HepG2 (cell line): ENCODE data around the gene PRDM15. TPM values are rescaled to one million over a fixed set of nuclear protein-coding genes. Genes with fewer than 3 reads are reported as not detected.

Experiments
- GLI4 ChIP-seq: sonication (generic); formaldehyde crosslinking; IDR thresholded peaks from 2 replicates; pipeline ENCODE4 v1.5.1; 2020; ENCODE audit warnings: missing genetic modification reagents, mild to moderate bottlenecking, moderate library complexity, borderline replicate concordance
- IRF2 ChIP-seq: IDR thresholded peaks from 2 replicates; pipeline ENCODE4 v1.6.1; 2018; ENCODE audit warnings: missing genetic modification reagents, missing compliant biosample characterization
- PLRG1 ChIP-seq: fragments of 450-650 bp; conservative IDR thresholded peaks from 2 replicates; pipeline ENCODE4 v1.6.1; 2016
- RXRB ChIP-seq: IDR thresholded peaks from 2 replicates; pipeline ENCODE4 v1.6.1; 2016; ENCODE audit warnings: borderline replicate concordance, missing genetic modification reagents, missing compliant biosample characterization
- SMAD9 ChIP-seq: sonication (generic); formaldehyde crosslinking; IDR thresholded peaks from 2 replicates; pipeline ENCODE4 v1.5.1; 2020; ENCODE audit warnings: mild to moderate bottlenecking, missing genetic modification reagents
- SOX5 ChIP-seq: IDR thresholded peaks from 2 replicates; pipeline ENCODE4 v1.6.1; 2016; ENCODE audit warnings: borderline replicate concordance
- ZBTB14 ChIP-seq: sonication (generic); formaldehyde crosslinking; IDR thresholded peaks from 2 replicates; pipeline ENCODE4 v1.4.0; 2020; ENCODE audit warnings: missing genetic modification reagents
- ZFP1 ChIP-seq: IDR thresholded peaks from 2 replicates; pipeline ENCODE4 v1.6.1; 2016
- ZNF343 ChIP-seq: sonication (generic); formaldehyde crosslinking; IDR thresholded peaks from 2 replicates; pipeline ENCODE4 v1.4.0; 2020; ENCODE audit warnings: mild to moderate bottlenecking, missing genetic modification reagents
- ZNF615 ChIP-seq: sonication (generic); formaldehyde crosslinking; IDR thresholded peaks from 2 replicates; pipeline ENCODE4 v1.5.0; 2020; ENCODE audit warnings: mild to moderate bottlenecking, missing genetic modification reagents, borderline replicate concordance
- ZNF652 ChIP-seq: IDR thresholded peaks from 2 replicates; pipeline ENCODE4 v1.6.1; 2016; ENCODE audit warnings: low read depth, borderline replicate concordance
- ZNF703 ChIP-seq: sonication (generic); formaldehyde crosslinking; IDR thresholded peaks from 2 replicates; pipeline ENCODE4 v1.5.1; 2020; ENCODE audit warnings: missing genetic modification reagents, mild to moderate bottlenecking, moderate library complexity, borderline replicate concordance
- ZNF749 ChIP-seq: sonication (generic); formaldehyde crosslinking; IDR thresholded peaks from 2 replicates; pipeline ENCODE4 v1.8.0; 2022; ENCODE audit warnings: mild to moderate bottlenecking, missing genetic modification reagents, moderate library complexity, borderline replicate concordance
- ZNF788 ChIP-seq: sonication (generic); formaldehyde crosslinking; IDR thresholded peaks from 2 replicates; pipeline ENCODE4 v1.5.0; 2020; ENCODE audit warnings: mild to moderate bottlenecking, missing genetic modification reagents, borderline replicate concordance
- ZNF878 ChIP-seq: sonication (generic); formaldehyde crosslinking; IDR thresholded peaks from 2 replicates; pipeline ENCODE4 v1.8.1; 2023; ENCODE audit warnings: mild to moderate bottlenecking, missing genetic modification reagents, moderate library complexity
- polyA plus RNA-seq, 8 experiments: library from polyadenylated mRNA; depleted of rRNA in 3 of 8; stranded (reverse) in 7 of 8; unstranded in 1 of 8; fragments of >200 nt; fragmentation: Illumina TruSeq in 4 of 8; extraction: Trizol in 4 of 8; gene quantifications; 2 replicates each; pipeline versions ENCODE4 v1.2.1 to v1.2.3, GENCODE V29; 2011 to 2016; ENCODE audit warnings: low read depth in 4 of 8, missing spikeins in 1 of 8, mixed read lengths in 1 of 8; ENCODE audit not compliant: insufficient read depth in 1 of 8
- total RNA-seq, 5 experiments: library from RNA; depleted of rRNA; stranded (reverse); fragments of >200 nt; fragmentation: Illumina TruSeq; extraction: Trizol; gene quantifications; 2 replicates each; pipeline ENCODE4 v1.2.3, GENCODE V29; 2016; ENCODE audit warnings: low read depth in 1 of 5
- TF ChIP-seq, protein P1 (sequence below): sonication (generic); formaldehyde crosslinking; IDR thresholded peaks from 2 replicates; pipeline ENCODE4 v1.4.0; 2020; ENCODE audit warnings: missing genetic modification reagents
- TF ChIP-seq, protein P2 (sequence below): sonication (generic); formaldehyde crosslinking; IDR thresholded peaks from one replicate; pipeline ENCODE4 v1.5.1; 2020; ENCODE audit warnings: mild to moderate bottlenecking, missing genetic modification reagents; ENCODE audit errors: not compliant biosample characterization

PRDM15 gene
- total and polyA plus RNA-seq, 2 of the 13 experiments (the other 11 are each of a cell fraction or from before 2014, with no cell fraction given), result 4.0 to 6.9 TPM

DNA sequence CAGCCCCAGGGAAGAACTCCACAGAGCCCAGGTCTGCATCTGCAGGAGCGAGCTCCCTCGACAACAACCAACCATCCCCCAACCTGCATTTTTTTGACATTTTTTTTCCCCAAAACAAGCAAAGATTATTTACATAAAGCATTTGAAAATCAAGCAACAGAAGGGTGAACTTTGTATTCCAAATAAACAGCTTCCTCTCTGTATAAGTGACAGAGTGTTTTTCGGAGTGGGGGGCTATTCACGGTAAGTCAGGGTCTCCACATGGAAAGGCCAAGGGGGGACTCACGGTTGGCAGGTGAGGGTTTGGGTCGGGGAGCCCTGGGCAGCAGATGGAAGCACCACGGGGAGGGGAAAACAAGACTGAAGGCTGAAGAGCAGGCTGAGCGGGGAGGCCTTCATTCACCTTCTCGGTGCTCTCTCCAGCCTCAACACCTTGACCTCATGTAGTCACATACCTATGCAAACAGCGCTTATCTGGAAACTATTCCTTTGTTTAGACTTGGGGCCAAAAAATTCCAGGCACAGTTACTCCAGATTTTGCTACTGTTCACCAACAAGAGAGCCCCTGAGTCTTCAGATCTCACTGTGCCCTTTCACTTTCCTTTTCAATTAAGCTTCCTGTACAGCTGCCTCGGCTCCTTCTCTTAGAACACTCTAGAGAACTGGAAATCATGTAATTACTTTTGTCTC, 47.1 kb upstream of the PRDM15 start (continued):
- TF ChIP-seq GLI4 (CRISPR knock-in tag), result no peak
- TF ChIP-seq, protein P1, sequence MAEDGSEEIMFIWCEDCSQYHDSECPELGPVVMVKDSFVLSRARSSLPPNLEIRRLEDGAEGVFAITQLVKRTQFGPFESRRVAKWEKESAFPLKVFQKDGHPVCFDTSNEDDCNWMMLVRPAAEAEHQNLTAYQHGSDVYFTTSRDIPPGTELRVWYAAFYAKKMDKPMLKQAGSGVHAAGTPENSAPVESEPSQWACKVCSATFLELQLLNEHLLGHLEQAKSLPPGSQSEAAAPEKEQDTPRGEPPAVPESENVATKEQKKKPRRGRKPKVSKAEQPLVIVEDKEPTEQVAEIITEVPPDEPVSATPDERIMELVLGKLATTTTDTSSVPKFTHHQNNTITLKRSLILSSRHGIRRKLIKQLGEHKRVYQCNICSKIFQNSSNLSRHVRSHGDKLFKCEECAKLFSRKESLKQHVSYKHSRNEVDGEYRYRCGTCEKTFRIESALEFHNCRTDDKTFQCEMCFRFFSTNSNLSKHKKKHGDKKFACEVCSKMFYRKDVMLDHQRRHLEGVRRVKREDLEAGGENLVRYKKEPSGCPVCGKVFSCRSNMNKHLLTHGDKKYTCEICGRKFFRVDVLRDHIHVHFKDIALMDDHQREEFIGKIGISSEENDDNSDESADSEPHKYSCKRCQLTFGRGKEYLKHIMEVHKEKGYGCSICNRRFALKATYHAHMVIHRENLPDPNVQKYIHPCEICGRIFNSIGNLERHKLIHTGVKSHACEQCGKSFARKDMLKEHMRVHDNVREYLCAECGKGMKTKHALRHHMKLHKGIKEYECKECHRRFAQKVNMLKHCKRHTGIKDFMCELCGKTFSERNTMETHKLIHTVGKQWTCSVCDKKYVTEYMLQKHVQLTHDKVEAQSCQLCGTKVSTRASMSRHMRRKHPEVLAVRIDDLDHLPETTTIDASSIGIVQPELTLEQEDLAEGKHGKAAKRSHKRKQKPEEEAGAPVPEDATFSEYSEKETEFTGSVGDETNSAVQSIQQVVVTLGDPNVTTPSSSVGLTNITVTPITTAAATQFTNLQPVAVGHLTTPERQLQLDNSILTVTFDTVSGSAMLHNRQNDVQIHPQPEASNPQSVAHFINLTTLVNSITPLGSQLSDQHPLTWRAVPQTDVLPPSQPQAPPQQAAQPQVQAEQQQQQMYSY (CRISPR knock-in tag), result 0 out of 2 replicates have a peak, but pooled peaks have one; percentile 61
- peak; percentile 29; the same call in 1 of the 2 replicates for TF ChIP-seq ZNF788 (CRISPR knock-in tag)
- peak; percentile 22; the same call in 1 of the 2 replicates for TF ChIP-seq RXRB (CRISPR knock-in tag)
- no peak for TF ChIP-seq ZFP1 (CRISPR knock-in tag)
- no peak for TF ChIP-seq SMAD9 (CRISPR knock-in tag)
- no peak for TF ChIP-seq ZNF615 (CRISPR knock-in tag)
- no peak for TF ChIP-seq ZNF652
- no peak for TF ChIP-seq PLRG1
- TF ChIP-seq ZNF749 (CRISPR knock-in tag), result no peak
- no peak for TF ChIP-seq ZNF878 (CRISPR knock-in tag)
- 0 out of 2 replicates have a peak, but pooled peaks have one; percentile 21 for TF ChIP-seq SOX5 (CRISPR knock-in tag)
- TF ChIP-seq, protein P2, sequence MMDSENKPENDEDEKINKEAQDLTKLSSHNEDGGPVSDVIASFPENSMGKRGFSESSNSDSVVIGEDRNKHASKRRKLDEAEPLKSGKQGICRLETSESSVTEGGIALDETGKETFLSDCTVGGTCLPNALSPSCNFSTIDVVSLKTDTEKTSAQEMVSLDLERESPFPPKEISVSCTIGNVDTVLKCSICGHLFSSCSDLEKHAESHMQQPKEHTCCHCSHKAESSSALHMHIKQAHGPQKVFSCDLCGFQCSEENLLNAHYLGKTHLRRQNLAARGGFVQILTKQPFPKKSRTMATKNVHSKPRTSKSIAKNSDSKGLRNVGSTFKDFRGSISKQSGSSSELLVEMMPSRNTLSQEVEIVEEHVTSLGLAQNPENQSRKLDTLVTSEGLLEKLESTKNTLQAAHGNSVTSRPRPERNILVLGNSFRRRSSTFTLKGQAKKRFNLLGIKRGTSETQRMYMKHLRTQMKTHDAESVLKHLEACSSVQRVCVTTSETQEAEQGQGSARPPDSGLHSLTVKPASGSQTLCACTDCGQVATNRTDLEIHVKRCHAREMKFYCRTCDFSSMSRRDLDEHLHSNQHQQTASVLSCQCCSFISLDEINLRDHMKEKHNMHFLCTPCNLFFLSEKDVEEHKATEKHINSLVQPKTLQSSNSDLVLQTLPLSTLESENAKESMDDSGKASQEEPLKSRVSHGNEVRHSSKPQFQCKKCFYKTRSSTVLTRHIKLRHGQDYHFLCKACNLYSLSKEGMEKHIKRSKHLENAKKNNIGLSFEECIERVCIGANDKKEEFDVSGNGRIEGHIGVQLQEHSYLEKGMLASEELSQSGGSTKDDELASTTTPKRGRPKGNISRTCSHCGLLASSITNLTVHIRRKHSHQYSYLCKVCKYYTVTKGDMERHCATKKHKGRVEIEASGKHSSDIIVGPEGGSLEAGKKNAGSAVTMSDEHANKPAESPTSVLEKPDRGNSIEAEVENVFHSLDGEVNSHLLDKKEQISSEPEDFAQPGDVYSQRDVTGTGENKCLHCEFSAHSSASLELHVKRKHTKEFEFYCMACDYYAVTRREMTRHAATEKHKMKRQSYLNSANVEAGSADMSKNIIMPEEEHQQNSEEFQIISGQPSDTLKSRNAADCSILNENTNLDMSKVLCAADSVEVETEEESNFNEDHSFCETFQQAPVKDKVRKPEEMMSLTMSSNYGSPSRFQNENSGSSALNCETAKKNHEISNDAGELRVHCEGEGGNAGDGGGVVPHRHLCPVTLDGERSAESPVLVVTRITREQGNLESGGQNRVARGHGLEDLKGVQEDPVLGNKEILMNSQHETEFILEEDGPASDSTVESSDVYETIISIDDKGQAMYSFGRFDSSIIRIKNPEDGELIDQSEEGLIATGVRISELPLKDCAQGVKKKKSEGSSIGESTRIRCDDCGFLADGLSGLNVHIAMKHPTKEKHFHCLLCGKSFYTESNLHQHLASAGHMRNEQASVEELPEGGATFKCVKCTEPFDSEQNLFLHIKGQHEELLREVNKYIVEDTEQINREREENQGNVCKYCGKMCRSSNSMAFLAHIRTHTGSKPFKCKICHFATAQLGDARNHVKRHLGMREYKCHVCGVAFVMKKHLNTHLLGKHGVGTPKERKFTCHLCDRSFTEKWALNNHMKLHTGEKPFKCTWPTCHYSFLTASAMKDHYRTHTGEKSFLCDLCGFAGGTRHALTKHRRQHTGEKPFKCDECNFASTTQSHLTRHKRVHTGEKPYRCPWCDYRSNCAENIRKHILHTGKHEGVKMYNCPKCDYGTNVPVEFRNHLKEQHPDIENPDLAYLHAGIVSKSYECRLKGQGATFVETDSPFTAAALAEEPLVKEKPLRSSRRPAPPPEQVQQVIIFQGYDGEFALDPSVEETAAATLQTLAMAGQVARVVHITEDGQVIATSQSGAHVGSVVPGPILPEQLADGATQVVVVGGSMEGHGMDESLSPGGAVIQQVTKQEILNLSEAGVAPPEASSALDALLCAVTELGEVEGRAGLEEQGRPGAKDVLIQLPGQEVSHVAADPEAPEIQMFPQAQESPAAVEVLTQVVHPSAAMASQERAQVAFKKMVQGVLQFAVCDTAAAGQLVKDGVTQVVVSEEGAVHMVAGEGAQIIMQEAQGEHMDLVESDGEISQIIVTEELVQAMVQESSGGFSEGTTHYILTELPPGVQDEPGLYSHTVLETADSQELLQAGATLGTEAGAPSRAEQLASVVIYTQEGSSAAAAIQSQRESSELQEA (CRISPR knock-in tag), result no peak
- no peak for TF ChIP-seq ZBTB14
- TF ChIP-seq IRF2 (CRISPR knock-in tag), result peak; percentile 93
- no peak for TF ChIP-seq ZNF703
- TF ChIP-seq ZNF343, result no peak
